ENCODE measurements around the gene ZNF385D. TPM values are rescaled to one million over a fixed set of nuclear protein-coding genes. Genes with fewer than 3 reads are reported as not detected.

ZNF385D gene
- total RNA-seq, 1 experiment from 2014 or later: not detected

GRCh38 chr3:21592828-21593227, 158.2 kb downstream of the ZNF385D start:
- no peak for TF ChIP-seq CTCF (IDR thresholded peaks at IDR 0.05; ENCODE audit: unreplicated experiment)
- no peaks in the 10 kb centered on the region for H3K4me1 Mint-ChIP-seq (ENCODE audit: low read depth, unreplicated experiment)
- no TSS peak for BruUV-seq (replicated peaks)
- no peak overlapping the region for H3K4me3 Mint-ChIP-seq (ENCODE audit: low read depth, unreplicated experiment)
- intact Hi-C loops (cut with micrococcal nuclease; ENCODE audit: unreplicated experiment): no loop called here
- H3K27ac Mint-ChIP-seq (ENCODE audit: unreplicated experiment): no peak overlapping the region
- H3K36me3 Mint-ChIP-seq (ENCODE audit: insufficient read depth, unreplicated experiment): no peaks in the 10 kb centered on the region
- no peak for DNase-seq
- no peaks in the 10 kb centered on the region for H3K9me3 Mint-ChIP-seq (ENCODE audit: low read depth, unreplicated experiment)
- CTCF ChIA-PET: no interaction called here
- H3K27me3 Mint-ChIP-seq (ENCODE audit: unreplicated experiment): no peaks in the 10 kb centered on the region

DNA sequence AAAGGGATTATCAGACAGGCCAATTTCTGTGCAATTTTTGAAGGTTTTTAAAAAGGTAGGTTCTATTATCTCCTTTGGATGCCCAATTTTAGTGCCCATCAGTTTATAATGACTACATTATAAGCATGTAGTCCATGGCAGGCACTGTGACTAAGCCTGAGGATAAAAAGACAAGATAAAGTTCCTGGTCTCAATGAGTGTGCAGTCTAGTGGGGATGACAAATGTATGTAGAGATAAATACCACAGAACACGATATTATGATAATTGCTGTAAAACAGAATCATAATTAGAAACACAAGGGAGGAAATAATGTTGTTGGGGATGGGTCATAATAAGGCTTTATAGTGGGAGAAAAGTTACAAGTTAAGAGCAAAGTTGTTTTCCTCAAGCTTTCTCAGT, 163.1 kb downstream of the ZNF385D start:
- no peaks in the 10 kb centered on the region for H3K36me3 Mint-ChIP-seq (ENCODE audit: insufficient read depth, unreplicated experiment)
- no peaks in the 10 kb centered on the region for H3K9me3 Mint-ChIP-seq (ENCODE audit: low read depth, unreplicated experiment)
- no peak for DNase-seq
- BruUV-seq (replicated peaks): no TSS peak
- no peak overlapping the region for H3K27ac Mint-ChIP-seq (ENCODE audit: unreplicated experiment)
- intact Hi-C loops (cut with micrococcal nuclease; ENCODE audit: unreplicated experiment): no loop called here
- H3K4me1 Mint-ChIP-seq (ENCODE audit: low read depth, unreplicated experiment): no peaks in the 10 kb centered on the region
- H3K27me3 Mint-ChIP-seq (ENCODE audit: unreplicated experiment): no peaks in the 10 kb centered on the region
- CTCF ChIA-PET: interaction anchor here (0.6 kb wide), 1 partner anchor 46 kb away, joined by 3 read pairs; no protein-coding TSS in a partner anchor
- H3K4me3 Mint-ChIP-seq (ENCODE audit: low read depth, unreplicated experiment): no peak overlapping the region
- TF ChIP-seq CTCF (IDR thresholded peaks at IDR 0.05; ENCODE audit: unreplicated experiment): no peak

GRCh38 chr3:21585216-21585740, 165.7 kb downstream of the ZNF385D start:
- no peak for DNase-seq
- no peak overlapping the region for H3K27ac Mint-ChIP-seq (ENCODE audit: unreplicated experiment)
- no peaks in the 10 kb centered on the region for H3K4me1 Mint-ChIP-seq (ENCODE audit: low read depth, unreplicated experiment)
- H3K9me3 Mint-ChIP-seq (ENCODE audit: low read depth, unreplicated experiment): no peaks in the 10 kb centered on the region
- intact Hi-C loops (cut with micrococcal nuclease; ENCODE audit: unreplicated experiment): no loop called here
- no peaks in the 10 kb centered on the region for H3K36me3 Mint-ChIP-seq (ENCODE audit: insufficient read depth, unreplicated experiment)
- no TSS peak for BruUV-seq (replicated peaks)
- CTCF ChIA-PET: no interaction called here
- H3K4me3 Mint-ChIP-seq (ENCODE audit: low read depth, unreplicated experiment): no peak overlapping the region
- no peak for TF ChIP-seq CTCF (IDR thresholded peaks at IDR 0.05; ENCODE audit: unreplicated experiment)
- H3K27me3 Mint-ChIP-seq (ENCODE audit: unreplicated experiment): no peaks in the 10 kb centered on the region

GRCh38 chr3:21573291-21573690, 177.7 kb downstream of the ZNF385D start:
- TF ChIP-seq CTCF (IDR thresholded peaks at IDR 0.05; ENCODE audit: unreplicated experiment): no peak
- intact Hi-C loops (cut with micrococcal nuclease; ENCODE audit: unreplicated experiment): no loop called here
- no peak overlapping the region for H3K4me3 Mint-ChIP-seq (ENCODE audit: low read depth, unreplicated experiment)
- H3K27ac Mint-ChIP-seq (ENCODE audit: unreplicated experiment): no peak overlapping the region
- CTCF ChIA-PET: no interaction called here
- H3K4me1 Mint-ChIP-seq (ENCODE audit: low read depth, unreplicated experiment): no peaks in the 10 kb centered on the region
- no peaks in the 10 kb centered on the region for H3K36me3 Mint-ChIP-seq (ENCODE audit: insufficient read depth, unreplicated experiment)
- no peak for DNase-seq
- H3K27me3 Mint-ChIP-seq (ENCODE audit: unreplicated experiment): no peaks in the 10 kb centered on the region
- BruUV-seq (replicated peaks): no TSS peak
- no peaks in the 10 kb centered on the region for H3K9me3 Mint-ChIP-seq (ENCODE audit: low read depth, unreplicated experiment)
